CD4-positive, alpha-beta T cell treated with Interleukin-1 beta for 1 hour (primary cell): ENCODE measurements around the gene METTL25.
"Not testable (repeated sequence)": the region's sequence is repeated elsewhere in the genome, so short reads cannot be mapped to it uniquely, and the experiment has no call there.

ENCODE experiments used
- DNase-seq, 2 donors: peaks; one replicate each; pipeline ENCODE4 v3.0.0-alpha.2; 2020 to 2022

The METTL25 gene, protein sequence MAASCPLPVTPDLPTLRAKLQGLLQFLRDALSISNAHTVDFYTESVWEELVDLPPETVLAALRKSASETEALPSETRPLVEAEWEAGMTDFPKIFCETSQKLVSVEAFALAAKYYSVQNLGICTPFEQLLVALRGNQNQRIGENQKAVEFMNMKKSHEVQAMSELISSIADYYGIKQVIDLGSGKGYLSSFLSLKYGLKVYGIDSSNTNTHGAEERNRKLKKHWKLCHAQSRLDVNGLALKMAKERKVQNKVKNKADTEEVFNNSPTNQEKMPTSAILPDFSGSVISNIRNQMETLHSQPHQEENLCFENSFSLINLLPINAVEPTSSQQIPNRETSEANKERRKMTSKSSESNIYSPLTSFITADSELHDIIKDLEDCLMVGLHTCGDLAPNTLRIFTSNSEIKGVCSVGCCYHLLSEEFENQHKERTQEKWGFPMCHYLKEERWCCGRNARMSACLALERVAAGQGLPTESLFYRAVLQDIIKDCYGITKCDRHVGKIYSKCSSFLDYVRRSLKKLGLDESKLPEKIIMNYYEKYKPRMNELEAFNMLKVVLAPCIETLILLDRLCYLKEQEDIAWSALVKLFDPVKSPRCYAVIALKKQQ

GRCh38 chr12:82358200-82359114, at the start of gene METTL25, which contains the start of gene CCDC59:
METTL25 (plus strand) TSS chr12:82358529; CDS start chr12:82358566, 37 bp downstream.
CCDC59 (minus strand) TSS chr12:82358387; CDS start chr12:82358376, 11 bp downstream.
- peak; percentile 97 for DNase-seq

DNA sequence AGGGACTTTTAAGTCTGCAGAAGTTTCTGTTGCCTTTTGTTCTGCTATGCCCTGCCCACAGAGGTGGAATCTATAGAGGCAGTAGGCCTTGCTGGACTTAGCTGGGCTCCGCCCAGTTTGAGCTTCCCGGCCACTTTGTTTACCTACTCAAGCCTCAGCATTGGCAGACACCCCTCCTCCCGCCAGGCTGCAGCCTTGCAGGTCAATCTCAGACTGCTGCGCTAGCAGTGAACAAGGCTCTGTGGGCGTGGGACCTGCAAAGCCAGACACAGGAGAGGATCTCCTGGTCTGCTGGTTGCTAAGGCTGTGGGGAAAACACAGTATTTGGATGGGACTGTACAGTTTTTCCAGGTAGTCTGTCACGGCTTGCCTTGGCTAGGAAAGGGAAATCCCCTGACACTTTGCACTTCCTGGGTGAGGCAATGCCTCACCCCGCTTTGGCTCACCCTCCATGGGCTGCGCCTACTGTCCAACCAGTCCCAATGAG, 43.9 kb upstream of the METTL25 start:
- no peak for DNase-seq

- no peak for DNase-seq
Measured at GRCh38 chr12:82319276-82319675, 39.1 kb upstream of the METTL25 start.

GRCh38 chr12:82325540-82326336, 32.6 kb upstream of the METTL25 start:
- DNase-seq = no peak

DNA sequence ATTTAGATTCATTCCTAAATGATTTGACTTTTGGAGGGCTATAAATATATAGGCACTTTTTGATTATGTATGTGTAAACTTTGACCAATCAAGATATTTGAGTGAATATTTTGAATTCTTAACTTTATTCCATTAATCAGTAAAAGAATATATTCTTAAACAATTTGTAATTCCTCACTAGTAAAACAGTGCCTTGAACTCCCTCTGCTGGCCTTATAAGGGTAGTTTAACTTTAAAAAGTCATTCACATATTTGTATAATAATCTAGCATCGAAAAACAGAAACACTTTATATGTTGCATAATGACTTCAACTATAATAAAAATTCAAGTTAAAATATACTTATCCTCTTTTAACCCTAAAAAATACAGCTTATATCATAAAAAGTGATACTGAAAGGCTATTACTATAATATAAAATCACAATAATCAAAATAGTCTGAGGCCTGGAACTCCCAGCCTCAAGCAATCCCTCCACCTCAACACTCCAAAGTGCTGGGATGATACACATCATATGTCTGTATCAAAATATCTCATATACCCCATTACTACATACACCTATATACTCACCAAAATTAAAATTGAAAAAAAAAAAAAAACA, 31.3 kb upstream of the METTL25 start:
- DNase-seq = peak in 1 of 2 donors; percentile 8

DNA sequence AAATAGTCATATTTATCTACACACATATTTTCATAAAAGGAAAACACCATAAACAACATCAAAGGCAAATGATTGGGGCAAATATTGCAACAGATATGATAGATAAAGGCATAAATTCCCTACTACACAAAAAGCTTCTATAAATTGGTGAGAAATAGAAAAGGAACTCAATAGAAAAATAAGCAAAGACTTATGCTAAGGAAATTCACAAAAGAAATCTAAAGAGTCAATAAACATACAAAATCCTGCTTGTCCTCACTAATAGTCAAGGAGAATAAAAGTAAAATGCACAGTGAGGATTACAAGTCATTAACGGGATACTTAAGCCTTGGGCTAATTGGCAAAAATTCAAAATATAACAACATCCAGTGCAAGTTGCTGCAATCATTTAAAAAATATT, 30.5 kb upstream of the METTL25 start:
- DNase-seq = no peak

- DNase-seq = no peak
Measured at GRCh38 chr12:82329508-82329907, 28.8 kb upstream of the METTL25 start.

DNA sequence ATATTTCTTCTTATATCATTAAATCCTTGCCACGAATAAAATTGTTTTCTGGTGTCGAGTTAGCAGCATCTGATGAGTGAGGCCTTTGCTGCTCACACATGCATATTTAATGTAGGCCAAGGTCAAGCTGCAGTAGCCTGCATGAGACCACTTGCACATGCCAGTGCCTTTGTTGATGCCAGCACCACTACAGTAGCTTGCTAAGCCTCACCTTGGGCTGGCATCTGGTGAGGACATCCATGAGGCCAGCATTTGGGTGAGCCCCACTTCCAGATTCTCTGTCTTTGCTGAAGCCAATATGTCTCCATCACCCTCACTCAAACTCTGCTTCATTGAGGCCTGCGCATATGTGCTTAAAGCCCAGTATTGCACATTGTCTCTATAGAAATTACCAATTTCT, 8.2 kb upstream of the METTL25 start:
- DNase-seq = no peak

GRCh38 chr12:82351390-82351789, 6.9 kb upstream of the METTL25 start:
- no peak for DNase-seq

DNA sequence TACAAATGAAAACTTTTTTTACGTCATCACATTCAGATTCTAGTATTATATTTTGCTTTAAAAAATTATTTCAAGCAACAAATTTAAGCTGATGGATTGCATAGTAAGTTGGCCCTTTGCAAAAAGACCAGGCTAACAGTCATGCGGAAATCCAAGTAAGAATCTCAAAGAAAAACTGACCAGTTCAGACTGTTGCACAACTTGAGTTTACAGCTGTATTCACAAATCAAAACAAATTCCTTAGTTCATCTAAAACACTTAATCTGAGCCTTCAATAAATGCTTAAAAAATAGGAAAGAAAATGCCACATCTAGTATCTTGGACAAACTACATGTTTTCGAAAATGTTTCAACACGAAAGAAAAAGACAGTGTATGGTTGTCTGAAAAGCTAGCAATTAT, 989 bp upstream of the METTL25 start:
- no peak for DNase-seq

DNA sequence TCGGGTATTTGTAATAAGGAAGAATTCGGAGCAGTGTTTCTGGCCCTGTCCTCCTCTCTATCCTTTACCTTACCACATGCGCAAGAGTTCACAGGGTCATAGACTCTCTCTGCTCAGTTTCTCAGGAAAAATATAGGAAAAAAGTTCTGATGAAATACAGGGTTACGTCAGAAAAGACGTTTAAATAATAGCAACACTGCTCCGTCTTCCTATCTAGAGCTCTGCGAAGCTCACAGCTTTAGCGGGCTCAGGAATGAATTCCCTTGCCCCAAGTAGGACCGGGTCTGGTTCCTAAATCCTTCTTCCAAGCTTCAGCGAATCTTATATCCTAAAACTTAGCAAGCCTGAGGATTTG, 507 bp upstream of the METTL25 start:
- DNase-seq = no peak

DNA sequence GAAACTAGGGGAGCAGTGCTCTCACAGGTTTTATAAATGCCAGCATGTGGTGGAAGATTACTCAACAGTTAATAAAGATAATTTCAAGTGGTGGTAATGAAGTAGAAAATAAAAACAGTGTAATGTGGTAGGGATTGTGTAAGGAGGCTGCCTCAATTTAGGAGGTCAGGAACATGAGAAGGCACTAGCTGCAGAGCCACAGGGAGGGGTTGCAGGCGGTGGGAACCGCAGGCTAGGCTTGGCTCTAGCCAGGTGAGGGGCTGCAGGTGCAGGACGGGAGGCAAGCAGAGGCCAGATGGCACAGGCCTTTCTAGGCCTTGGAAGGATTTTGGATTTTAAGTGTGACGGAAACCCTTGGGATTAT, 768 bp downstream of the METTL25 start:
- no peak for DNase-seq

- DNase-seq = not testable (repeated sequence)
Measured at GRCh38 chr12:82360834-82361233, 2.5 kb downstream of the METTL25 start.

GRCh38 chr12:82361461-82361915, 3.2 kb downstream of the METTL25 start:
- no peak for DNase-seq

- DNase-seq = no peak
Measured at GRCh38 chr12:82363990-82364389, 5.7 kb downstream of the METTL25 start.

GRCh38 chr12:82366197-82366596, 7.9 kb downstream of the METTL25 start:
- no peak for DNase-seq

DNA sequence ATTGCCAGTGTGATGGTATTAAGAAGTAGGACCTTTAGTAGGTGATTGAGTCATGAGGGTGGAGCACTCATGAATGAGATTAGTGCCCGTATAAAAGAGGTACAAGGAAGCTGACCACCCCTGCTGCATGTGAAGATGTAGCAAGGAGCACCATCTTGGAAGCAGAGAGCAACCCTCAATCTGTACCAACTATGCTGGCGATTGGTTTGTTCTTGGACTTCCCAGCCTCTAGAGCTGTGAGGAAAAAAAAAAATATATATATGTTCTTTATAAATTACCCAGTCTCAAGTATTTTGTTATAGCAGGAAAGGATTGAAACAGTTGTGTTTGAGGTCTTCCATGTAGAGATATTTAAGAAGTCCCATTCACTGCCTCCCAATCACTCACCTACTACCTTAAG, 16.9 kb downstream of the METTL25 start:
- DNase-seq = no peak

DNA sequence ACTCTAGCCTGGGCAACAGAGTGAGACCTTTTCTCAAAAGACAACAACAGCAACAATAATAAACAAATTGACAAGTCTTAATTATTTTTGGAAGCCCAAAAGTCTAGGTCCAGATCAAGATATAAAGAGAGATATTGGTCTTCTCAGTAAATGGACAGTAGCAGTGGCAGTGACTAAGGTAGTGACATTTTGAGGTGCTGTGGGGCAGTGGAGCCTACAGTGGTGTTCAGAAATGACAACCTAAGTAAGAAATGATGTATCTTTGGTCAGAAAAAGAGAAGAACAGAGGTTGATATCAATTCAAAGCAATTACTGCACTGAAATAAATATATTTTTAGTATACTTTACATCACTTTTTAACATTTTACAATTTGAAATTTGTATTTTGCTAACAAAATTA, 20.7 kb downstream of the METTL25 start:
- DNase-seq = no peak

DNA sequence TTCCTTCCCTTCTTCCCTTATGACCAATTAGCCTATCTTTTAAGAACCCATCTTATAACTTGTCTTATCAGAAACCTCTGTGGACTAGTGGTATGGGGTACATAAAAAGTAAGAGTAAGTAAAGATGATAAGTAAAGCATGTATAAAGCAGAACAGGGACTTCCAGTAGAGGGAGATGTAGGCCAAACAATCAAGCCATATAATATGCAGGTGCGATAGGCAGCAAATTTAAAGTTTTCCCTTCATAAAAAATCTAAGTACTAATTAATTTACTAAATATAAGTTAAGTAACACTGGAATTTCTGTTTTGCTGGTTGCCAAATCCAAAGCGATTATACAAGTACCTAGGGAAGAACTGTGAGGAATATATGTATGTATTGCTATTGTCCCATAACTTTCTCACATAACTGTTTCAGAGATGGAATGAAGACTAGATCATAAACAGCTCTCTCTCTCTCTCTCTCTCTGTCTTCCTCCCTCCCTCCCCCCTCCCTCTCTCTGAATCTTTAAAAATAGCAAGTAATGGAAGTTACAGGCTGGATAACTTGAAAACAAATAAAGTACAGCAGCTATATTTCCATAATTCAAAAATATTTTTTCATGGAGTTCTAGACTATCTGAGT, 25.7 kb downstream of the METTL25 start:
- no peak for DNase-seq

DNA sequence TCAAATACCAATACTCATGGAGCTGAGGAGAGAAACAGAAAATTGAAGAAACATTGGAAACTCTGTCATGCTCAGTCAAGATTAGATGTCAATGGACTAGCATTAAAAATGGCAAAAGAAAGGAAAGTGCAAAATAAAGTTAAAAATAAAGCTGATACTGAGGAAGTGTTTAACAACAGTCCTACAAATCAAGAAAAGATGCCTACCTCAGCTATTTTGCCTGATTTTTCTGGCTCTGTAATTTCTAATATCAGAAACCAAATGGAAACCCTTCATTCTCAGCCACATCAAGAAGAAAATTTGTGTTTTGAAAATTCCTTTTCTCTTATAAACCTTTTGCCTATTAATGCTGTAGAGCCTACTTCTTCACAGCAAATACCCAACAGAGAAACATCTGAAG, 40.5 kb downstream of the METTL25 start:
- DNase-seq = no peak

GRCh38 chr12:82400819-82401218, 42.5 kb downstream of the METTL25 start:
- no peak for DNase-seq
